RKO (cell line): ENCODE data around the gene MTMR3.

ENCODE experiments used
- DNase-seq: peaks from one replicate; pipeline ENCODE4 v3.0.0-alpha.2; 2016; ENCODE audit warnings: low spot score

The MTMR3 gene

DNA sequence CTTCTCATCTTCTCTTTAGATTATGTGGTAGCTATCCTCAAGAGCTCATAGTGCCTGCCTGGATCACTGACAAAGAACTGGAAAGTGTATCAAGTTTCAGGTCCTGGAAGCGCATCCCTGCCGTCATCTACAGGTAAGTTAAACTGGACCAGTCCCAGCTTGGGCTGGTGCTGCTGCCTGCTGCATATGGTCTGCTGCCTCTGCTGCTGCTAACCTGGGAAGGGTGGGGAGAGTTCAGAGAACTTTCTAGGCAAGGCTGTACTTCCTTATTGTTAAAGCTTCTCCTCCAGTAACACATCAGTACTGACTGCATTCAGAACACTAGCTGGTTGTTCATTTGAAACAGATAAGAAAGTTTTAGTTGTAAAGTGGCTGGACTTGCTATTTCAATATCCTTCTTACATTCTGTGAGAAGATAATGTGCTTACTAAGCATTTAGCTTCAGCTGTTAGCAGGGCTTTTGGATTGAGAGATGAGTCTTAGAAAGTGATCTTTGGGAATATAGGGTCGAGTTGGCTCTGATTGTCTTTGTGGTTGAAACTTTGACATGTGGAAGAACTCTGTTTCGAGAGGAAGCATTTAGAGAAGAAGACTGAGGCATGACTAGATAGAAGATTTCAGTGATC lies 120.0 kb downstream of the MTMR3 start:
- no peak for DNase-seq

DNA sequence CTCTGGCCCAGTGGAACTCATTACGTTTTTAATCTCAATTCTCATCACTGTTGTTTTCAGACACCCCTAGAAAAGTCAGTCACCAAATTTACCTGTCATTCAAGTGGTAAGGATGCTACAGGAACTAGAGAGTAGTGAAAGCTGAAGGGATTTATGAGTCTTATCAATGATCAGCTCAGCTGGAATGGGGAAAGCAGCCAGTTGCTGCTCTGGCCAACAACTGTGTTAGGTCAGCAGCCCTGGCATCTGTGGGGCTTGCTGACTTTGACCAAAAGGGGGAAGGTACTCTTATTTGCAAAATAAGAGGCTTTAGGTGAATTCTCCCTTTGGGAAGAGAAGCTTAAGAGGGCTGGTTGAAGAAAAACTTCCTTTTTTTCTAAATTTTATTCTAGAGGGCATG lies 121.1 kb downstream of the MTMR3 start:
- DNase-seq = no peak

DNA sequence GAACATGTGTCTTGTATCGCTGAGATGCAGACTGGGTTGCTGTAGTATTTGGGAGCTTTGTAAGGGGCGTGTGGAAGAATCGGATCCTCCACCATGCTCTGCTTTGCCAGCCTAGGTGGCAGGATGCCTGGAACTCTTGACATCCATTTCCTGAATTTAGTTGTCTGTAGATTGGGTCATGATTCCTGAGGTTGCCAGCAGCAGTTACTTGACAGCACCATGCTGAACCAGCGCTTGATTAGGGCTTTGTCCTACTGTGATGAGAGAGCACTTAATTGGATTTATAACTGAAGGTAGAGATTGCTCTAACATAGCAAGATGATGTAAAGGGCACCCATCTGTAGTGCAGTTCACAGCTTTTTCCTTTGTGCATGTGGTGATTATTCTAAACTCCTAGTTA lies 121.7 kb downstream of the MTMR3 start:
- no peak for DNase-seq

DNA sequence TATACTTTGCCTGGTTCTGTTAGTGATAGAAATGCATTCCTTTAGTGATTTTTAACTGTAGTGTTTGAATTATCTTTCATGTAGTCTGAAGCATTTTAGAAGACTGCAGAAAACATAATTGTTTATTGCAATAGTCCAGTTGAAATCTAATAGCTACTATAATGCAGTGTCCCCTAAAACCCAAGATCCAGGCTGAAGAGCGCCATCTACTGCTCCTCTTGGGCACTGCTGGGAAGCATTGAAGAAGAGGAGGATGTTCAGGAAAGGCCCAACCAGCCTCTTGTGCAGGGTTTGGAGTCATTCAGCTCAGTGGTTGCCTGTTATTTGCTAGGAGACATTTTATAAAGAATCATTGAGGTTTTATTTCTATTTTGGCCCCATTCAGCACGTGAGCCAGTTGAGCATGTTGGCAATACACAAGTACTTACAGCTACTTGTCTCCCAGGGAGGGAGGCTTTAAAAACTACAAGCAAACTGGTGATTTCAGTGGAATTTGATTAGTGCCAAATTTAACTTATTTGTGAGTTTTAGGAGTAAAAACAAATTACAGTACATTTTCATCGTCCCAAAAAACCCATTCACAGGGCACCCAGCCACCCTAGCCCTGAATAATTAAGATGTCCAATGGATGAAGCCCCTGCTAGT lies 122.4 kb downstream of the MTMR3 start:
- peak; percentile 65 for DNase-seq

DNA sequence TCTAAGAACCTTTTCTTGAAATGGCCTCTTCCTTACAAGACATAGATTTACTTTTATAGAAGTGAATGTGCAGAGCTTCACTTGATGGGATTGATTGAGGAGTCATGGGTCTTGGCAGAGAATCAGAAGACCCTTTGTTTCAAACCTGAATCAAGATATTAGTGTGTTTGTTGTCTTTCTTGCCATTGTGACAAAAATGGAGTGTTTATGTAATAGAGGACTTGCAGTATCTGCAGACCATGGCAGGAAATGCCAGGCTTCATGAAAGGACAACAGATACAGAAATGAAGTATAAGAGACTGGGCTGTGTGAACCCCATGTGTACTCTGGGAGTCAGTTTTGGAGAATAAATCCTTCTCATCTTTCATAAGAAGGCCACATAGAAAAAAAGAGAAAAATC lies 124.4 kb downstream of the MTMR3 start:
- no peak for DNase-seq

DNA sequence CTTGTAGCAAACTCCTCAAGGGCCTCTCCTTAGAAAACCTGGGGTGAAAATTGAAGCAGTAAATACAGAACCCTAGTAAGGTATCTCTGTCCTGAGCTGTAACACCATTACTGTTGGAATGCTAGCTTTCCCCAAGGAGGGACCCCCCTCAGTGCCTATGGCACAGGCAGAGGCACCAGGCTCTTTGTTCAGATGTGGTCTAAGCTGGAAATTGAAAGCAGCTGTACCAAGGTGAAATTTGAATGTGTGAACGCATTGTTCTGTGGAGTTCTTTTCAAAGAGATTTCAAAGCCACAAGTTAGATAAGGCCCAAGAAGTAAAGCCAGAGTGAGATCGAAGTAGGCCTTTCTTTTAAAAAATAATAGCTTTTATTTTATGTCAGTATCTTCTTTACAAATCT lies 125.4 kb downstream of the MTMR3 start:
- no peak for DNase-seq

DNA sequence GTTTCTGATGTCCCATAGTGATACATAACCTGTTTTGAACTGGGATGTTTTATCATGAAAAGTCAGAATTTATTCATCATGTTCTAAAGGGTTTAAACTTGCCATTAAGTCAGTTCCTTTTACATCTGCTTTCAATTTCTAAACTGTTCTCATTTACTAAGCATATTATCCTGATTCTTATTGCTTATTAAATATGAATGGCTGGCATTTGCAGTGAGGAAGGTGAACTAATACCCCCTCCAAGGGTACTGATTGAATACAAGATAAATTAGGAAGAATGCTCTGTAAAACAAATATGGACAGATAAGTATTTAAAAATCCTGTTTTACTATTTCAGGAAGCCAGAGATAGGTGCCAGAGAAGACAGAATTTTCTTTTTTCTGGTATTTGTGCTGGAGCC lies 126.5 kb downstream of the MTMR3 start:
- no peak for DNase-seq

DNA sequence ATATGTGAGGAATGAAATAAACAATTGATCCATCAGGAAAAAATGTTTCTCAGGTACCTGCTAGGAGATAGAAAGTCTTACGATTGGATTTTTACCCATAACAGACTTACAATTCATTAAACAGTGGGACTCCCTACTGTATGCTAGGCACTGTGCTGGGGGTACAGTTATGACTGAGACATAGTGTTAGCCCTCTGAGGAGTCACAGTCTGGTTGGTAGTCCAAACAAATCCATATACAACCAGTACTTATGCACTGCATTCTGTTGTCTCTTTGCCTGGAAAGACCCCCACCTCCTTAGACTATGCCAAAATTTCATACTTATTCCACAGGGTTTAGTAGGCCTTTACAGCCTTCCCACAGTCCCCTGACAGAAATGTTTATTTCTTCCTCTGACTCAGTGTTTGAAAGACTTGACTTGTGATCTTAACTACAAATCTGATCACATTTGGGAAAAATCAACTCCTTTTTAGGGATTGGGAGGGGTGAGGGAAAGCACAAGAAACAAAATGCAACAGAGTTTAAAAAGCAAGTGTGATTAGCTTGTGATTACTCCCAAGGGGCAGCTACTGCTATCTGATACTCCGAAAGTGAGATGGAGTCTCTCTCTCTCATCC lies 127.9 kb downstream of the MTMR3 start:
- DNase-seq = no peak

DNA sequence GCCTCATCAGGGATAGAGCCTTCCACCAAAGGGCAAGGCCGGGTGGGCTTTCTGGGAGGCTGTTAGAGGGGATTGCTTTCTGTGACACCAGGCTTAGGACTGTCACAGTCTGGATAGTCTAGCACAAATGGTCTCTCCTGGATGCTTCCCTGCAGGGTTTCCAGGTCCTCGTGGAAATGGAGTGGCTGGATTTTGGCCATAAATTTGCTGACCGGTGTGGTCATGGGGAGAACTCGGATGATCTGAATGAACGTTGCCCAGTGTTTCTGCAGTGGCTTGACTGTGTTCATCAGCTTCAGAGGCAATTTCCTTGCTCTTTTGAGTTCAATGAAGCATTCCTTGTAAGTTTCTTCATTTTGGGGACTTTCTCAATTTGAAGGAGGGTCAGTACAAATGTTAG lies 130.2 kb downstream of the MTMR3 start:
- no peak for DNase-seq

DNA sequence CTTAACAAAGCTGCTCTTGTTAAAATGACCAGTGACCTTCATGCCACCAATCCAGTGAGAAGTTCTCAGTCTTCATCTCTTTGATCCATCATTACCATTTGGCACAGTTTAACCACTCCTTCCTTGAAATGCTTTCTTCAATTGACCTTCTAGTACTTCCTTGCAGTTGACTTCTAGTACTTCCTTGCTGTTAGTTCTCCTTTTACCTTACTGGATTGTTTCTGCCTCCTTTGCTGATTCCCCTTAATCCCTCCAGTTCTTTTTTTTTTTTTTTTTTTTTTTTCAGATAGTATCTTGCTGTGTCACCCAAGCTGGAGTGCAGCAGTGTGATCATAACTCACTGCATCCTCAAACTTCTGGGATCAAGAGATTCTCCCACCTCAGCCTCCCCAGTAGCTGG lies 131.3 kb downstream of the MTMR3 start:
- DNase-seq = no peak

DNA sequence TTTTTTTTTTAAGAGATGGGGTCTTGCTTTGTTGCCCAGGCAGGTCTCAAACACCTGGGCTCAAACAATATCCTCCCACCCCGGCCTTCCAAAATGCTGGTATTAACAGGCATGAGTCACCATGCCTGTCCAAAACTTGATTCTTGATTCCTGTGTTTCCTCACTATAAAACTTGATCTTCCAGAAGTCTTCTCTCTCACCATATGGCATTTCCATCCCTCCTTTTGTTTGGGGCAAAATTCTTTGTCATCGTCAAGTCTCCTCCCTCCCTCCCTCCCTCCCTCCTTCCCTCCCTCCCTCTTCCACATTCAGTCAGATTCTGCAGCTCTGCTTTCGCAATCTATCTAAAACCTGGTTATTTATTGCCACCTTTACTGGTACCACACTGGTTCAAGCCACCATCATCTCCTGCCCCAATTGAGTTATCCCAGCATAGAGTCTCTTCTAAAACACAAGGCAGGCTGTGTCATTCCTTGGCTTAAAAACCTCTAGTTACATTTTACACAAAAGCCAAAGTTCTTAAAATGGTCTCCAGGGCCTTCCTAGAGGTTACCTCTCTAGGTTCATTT lies 132.3 kb downstream of the MTMR3 start:
- no peak for DNase-seq

DNA sequence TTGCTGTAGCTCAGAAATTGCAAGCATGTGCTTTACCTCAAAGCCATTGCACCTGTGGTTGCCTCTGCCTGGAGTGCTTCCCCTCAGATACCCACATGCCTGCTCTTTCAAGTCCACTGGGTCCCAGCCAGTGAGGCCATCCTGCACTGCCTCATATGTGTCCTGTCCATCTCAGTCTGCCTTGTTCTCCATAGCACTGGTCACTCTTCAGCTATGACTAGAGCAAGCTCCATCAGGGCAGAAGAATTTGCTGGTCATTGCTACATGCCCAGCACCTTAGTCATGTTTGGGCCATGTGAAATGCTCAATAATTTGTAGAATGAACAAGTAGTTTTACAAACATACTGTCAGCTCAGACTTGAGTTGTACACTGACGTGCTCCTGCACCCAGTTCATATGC lies 132.9 kb downstream of the MTMR3 start:
- peak; percentile 45 for DNase-seq

DNA sequence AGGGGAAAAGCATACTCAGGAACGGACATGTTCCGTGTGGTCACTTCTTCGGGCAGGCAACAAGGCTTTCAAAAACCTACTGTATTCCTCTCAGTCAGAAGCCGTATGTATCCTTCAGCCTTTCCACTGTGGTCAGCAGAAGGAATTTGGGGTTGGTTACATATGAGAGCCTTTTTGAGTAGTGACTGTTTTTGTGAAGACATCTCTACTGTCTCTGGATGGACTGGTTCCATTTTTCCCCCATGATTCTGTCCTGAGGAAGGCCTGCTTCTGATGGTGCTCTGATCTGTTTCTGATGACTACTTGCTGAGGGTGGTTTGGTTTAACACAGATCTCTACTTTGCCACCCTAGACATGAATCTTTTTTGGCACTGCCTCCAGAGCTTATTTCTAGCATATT lies 133.6 kb downstream of the MTMR3 start:
- DNase-seq = no peak

DNA sequence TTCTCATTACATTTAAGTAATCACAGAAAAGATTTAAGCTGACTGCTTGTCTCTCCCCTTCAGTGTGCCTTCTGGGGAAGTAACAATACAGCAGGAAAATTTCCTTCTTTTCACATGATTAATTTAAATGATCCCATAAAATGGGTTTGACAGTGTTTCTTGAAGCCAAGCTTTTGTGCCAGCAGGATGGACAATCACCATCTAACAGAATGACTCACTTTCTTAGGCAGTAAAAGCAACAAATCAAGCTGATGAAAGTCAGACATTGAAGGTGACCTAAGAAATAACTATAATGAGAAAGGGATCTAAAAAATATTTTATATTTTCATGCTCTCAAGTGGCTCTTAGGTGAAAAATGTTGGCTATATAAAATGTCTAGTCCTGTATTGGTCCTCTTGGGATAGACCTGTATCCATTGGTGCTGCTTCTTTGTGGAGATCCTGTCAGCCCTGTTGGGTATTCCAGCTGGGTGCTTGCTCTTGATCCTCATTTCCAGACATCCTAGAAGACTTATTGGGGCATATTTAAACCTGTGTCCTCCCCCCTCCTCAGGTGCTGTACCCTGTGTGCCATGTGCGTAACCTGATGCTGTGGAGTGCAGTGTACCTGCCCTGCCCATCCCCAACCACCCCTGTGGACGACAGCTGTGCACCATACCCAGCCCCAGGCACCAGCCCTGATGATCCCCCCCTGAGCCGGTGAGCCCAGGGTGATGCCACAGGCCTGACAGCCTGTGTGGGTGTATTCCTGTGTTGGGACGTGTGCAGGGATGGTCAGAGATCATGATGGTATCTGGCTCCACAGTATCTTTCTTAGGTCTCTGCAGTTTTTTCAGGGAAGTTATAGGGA lies 134.6 kb downstream of the MTMR3 start:
- DNase-seq = no peak

DNA sequence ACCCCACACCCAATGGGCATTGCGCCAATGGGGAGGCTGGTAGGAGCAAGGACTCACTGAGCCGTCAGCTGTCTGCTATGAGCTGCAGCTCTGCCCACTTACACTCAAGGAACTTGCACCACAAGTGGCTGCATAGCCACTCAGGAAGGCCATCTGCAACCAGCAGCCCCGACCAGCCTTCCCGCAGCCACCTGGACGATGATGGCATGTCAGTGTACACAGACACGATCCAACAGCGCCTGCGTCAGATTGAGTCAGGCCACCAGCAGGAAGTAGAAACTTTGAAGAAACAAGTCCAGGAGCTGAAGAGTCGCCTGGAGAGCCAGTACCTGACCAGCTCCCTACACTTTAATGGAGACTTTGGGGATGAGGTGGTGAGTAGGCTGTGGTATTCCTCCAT lies 137.5 kb downstream of the MTMR3 start:
- DNase-seq = no peak

DNA sequence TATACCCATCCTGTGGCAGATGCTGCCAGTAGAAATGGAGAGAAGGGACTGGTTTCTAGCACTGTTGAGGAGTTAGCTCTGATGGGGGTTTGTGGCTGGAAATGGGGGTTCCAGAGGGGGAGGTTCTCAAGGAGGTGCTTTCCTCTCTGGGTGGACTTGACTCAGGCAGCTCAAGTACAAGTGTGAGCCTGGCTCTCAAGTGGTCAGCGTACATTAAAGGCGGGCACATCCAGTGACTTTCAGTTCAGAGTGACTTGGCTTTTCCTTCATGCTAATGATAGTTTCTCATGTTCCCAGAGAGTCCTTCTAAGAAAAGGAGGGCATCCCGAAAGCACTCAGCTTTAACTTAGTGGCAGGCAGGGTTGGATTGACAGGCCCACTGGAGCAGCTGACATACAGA lies 138.4 kb downstream of the MTMR3 start:
- DNase-seq = no peak

DNA sequence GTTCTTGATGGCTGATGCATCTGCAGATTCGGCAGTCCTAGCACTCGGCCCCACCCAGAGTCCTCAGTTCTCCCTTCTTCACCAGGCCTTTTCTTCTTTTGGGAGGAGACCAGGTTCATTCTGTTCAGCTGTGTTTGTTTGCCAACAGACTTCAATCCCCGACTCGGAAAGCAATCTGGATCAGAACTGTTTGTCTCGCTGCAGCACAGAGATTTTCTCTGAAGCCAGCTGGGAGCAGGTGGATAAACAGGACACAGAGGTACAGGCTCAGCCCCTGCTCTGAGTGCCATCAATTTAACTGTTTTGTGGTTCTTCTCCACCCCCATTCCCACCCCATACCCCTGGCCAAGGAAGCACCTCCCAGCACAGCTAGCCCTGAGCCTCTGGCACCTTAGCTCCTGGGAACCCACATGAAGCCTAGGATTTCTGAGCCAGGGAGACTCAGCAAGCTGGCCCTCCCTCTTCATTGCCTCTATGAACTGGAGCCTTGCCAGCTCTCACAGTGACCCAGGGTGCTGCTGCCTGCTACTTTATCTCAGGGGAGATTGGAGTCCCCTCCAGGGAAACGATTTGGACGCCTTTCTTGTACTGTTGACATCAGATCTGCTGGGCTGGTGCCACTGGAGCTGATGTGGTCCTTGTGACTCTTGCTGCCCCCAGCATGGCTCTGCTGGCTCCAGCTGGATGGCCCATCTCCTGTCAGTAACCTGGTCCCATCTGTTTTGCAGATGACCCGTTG lies 139.1 kb downstream of the MTMR3 start:
- no peak for DNase-seq

DNA sequence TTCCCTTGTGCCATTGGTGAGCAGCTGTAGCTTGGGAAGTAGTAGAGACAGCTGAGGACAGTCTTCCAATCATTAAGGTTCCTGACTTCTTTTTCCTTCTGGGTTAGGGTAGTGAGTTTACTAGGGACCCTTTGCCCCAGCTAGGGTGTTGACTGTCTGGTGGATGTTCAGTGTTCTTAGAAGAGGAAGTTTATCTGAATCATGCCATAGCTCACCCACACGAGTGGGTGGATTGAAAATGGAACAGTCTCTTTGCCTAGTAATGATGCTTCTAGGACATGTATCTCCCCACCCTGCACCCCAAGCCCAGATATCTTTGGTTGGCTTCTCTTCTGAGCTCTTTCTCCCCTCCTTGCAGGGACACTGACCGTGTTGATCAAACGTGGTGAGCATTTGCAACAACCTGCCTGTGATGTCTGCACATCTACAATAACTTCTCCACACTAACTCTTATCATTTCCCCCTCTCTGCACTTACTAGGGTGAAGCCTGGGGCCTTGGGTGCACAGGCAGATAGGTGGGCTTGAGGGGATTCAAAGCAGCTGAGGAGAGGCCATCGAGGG lies 140.2 kb downstream of the MTMR3 start:
- no peak for DNase-seq

DNA sequence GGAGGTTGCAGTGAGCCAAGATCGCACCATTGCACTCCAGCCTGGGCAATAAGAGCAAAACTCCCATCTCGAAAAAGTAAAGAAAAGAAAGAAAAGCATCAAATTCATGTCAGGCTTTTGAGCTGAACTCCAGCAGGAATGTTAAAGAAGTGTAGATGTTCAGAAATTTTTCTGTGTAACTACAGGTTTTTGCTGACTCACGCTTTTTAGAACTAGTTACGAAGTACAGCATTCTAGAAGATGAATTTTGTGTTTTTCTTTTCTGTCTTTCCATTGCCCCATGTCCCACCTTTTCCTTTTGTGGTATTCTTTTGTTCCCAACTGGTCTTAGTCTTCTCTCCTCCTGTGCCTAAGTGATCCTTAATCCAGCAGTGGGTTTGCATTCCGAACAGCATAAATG lies 141.3 kb downstream of the MTMR3 start:
- DNase-seq = no peak

DNA sequence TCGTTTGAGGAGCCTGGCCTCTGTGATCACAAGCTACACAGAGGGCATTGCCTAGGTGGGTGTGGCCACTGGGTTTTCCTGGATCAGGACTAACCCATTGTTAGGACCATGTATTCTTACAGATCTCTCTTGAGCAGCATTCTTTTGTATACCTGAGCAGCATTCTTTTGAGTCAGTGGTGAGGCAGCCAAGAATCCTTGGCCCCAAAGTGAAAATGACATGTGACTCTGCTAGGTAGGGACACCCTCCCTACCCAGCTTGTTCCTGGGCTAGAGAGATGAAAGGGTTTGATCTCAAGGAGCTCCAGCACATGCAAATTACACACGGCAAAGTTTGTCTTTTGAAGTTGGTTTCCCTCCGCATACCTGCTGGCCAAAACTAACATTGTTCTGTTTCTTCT lies 142.2 kb downstream of the MTMR3 start:
- no peak for DNase-seq

DNA sequence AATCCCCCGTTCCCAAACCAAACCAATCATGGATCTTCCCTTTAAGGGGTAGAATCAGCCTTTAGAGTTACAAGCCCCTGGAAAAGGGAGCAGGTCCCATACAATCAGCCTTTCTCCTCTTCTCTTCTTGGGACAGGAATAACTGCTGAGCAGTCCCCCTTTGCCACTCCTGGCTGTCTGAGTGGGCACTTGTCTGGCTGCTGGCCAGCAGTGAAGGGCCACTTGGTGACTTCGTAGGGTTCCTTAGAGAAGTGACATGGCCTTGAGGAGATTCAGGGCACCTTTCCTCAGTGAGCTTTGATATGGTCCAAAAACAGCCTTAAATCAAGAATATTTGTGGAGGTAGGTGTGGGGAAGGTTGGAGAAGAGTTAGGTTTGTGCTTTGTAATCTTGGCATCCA lies 143.8 kb downstream of the MTMR3 start:
- DNase-seq = no peak

DNA sequence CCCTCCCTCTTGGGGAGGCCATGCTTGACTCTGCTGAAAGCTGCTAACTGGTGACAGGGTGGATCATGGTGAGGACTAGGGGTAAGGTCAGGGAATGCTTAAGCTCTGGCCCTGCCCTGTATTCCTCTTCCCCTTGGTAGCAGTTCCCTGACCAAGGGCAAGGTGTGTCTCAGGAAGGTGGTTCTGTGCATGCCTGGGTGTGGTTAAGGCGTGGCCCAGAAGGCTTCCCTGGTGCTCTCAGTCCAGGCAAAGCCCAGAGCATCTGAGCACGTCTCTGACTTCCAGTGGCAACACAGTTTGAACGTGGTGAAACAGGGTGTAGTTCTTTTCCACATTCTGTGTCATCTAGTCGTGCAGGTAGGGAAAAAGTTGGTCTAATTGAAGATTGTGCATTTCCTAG lies 144.2 kb downstream of the MTMR3 start:
- DNase-seq = no peak
